NCI-H526 (cell line): ENCODE results near the gene BBX.
"Not testable (repeated sequence)": the region's sequence is repeated elsewhere in the genome, so short reads cannot be mapped to it uniquely, and the experiment has no call there.

Experiments
- DNase-seq, 2 experiments: peaks; one replicate each; lab custom pipeline; 2025; lab: John Stamatoyannopoulos, UW

Gene BBX

GRCh38 chr3:107542665-107543064 is 19.9 kb downstream of the BBX start:
- no peak for DNase-seq

GRCh38 chr3:107543666-107544065 is 20.9 kb downstream of the BBX start:
- peak in 1 of 2 experiments; percentile 23 for DNase-seq

GRCh38 chr3:107545680-107546120 is 22.9 kb downstream of the BBX start:
- DNase-seq, result no peak

- no peak for DNase-seq
These were observed 25.8 kb downstream of the BBX start for GRCh38 chr3:107548601-107549000.

- DNase-seq, result no peak
These were observed 32.6 kb downstream of the BBX start for GRCh38 chr3:107555359-107555758.

- no peak for DNase-seq
These were observed 35.0 kb downstream of the BBX start for GRCh38 chr3:107557743-107558142.

- no peak for DNase-seq
These were observed 37.4 kb downstream of the BBX start for GRCh38 chr3:107560166-107560565.

GRCh38 chr3:107561980-107562379 is 39.2 kb downstream of the BBX start:
- DNase-seq, result peak in 1 of 2 experiments; percentile 7

GRCh38 chr3:107562969-107563529 is 40.3 kb downstream of the BBX start:
- peak; percentile 13 to 21 for DNase-seq

- DNase-seq, result not testable (repeated sequence)
These were observed 42.5 kb downstream of the BBX start for GRCh38 chr3:107565244-107565643.

- not testable (repeated sequence) for DNase-seq
These were observed 48.3 kb downstream of the BBX start for GRCh38 chr3:107571089-107571488.

- not testable (repeated sequence) for DNase-seq
These were observed 48.7 kb downstream of the BBX start for GRCh38 chr3:107571492-107571891.

- peak; percentile 2 to 13 for DNase-seq
These were observed 51.9 kb downstream of the BBX start for GRCh38 chr3:107574650-107575049.

- DNase-seq, result no peak
These were observed 55.3 kb downstream of the BBX start for GRCh38 chr3:107578091-107578490.

GRCh38 chr3:107578523-107578922 is 55.8 kb downstream of the BBX start:
- no peak for DNase-seq

- DNase-seq, result no peak
These were observed 56.6 kb downstream of the BBX start for GRCh38 chr3:107579371-107579770.

- no peak for DNase-seq
These were observed 58.5 kb downstream of the BBX start for GRCh38 chr3:107581230-107581629.

- DNase-seq, result no peak
These were observed 65.5 kb downstream of the BBX start for GRCh38 chr3:107588217-107588616.

- no peak for DNase-seq
These were observed 66.7 kb downstream of the BBX start for GRCh38 chr3:107589454-107589853.

- no peak for DNase-seq
These were observed 68.0 kb downstream of the BBX start for GRCh38 chr3:107590786-107591185.

GRCh38 chr3:107592073-107592472 is 69.3 kb downstream of the BBX start:
- DNase-seq, result no peak

GRCh38 chr3:107594870-107595269 is 72.1 kb downstream of the BBX start:
- DNase-seq, result no peak

GRCh38 chr3:107596639-107597038 is 73.9 kb downstream of the BBX start:
- DNase-seq, result no peak
